CD4-positive, alpha-beta T cell treated with Interleukin-6 for 4 hours (primary cell): ENCODE measurements around the gene RP2.

Experiments
- DNase-seq: peaks from one replicate; pipeline ENCODE4 v3.0.0-alpha.2; 2020; ENCODE audit warnings: mixed read lengths

The RP2 gene

GRCh38 chrX:46836701-46837557, at the start of gene RP2:
RP2 (plus strand) TSS chrX:46837043; CDS start chrX:46837101, 58 bp downstream.
- DNase-seq, result peak; percentile 86

DNA sequence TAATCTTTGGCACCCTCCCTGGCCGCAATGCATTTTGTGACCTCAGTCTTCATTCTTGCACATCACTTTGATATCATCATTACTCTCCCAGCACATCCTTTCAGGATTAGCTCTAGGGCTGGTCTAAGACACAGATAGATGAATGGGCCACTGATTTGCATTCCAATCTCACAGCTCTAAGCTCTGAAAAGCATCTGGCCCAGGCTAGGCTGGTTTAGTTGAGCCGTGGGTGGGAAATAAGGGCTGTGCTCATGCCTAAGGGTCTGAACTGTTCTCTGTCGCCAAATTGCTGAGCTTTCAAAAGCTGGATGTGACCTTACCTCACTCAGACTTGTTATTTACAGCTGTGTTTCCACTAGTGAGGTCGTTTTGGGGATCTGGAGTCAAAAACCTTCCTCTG, 47.9 kb upstream of the RP2 start:
- DNase-seq, result no peak

DNA sequence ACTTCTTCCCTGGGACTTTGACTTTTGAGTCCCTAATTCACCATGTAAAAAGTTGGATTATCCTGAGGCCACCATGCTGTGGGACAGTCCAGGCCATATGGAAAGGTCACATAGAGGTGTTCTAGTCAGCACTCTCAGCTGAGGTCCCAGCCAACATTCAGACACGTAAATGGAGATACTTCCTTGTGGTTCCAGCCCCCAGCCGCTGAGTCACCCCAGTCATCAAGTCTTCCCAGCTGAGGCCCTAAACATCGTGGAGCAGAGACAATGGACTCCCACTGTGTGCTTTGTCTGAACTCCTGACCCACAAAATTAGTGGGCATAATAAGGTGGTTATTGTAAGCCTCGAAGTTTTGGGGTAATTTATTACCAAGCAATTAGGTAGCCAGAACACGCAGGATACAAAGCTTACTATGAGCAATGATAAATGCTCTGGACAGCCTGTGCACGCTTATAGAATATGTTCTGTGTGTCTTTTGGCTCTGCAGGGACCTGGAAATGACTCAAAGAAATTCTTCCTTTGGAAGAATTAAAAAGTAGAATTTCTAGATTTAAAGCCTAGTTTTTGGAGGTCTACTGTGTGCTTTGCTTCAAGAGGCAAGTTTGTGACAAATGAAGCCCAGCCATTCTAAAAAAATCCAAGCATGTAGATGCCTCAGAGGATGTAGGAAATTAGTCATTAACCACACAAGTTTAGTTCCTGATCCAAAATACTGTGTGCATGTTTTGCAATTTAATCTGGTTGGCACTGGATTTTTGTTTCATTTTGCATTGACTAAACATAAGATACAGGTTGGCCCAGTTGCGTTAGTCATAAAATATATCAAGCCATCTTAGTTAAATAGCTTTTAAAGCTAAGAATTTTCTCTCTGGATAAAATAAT, 44.7 kb upstream of the RP2 start:
- DNase-seq, result peak; percentile 9

- no peak for DNase-seq
Observed at GRCh38 chrX:46792810-46793188, 44.0 kb upstream of the RP2 start.

DNA sequence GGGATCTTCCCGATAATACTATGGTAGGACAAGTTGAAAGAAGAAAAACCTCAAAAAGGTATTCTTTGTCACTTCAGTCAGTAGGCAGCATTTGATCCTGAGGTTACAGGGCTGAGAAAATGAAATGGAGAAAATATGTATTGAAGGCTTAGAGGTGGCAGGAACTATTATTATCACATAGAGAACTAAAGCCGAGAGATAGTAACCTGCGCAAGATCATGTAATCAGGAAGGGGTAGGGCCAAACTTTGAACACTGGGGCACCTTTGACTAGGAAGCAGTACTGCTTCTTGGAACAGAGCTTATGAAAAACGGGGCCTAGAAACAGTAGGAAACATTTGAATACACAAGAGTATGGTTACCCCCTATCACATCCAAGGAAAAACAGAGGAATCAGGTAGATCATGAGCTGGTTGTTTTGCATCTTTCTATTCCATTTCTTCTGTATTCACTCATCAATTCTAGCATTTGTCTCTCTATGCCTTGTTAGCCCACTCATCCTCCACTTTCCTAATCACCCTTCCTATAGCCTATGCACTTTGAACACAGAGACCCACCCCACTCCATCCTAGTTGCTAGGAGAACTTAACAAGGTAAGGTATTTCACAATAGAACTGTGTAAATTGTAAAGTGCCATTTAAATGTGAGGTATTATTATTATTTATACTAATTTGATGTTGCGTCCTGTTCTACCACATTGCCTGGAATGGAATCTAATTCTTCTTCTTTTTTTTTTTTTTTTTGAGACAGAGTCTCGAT, 43.3 kb upstream of the RP2 start:
- no peak for DNase-seq

DNA sequence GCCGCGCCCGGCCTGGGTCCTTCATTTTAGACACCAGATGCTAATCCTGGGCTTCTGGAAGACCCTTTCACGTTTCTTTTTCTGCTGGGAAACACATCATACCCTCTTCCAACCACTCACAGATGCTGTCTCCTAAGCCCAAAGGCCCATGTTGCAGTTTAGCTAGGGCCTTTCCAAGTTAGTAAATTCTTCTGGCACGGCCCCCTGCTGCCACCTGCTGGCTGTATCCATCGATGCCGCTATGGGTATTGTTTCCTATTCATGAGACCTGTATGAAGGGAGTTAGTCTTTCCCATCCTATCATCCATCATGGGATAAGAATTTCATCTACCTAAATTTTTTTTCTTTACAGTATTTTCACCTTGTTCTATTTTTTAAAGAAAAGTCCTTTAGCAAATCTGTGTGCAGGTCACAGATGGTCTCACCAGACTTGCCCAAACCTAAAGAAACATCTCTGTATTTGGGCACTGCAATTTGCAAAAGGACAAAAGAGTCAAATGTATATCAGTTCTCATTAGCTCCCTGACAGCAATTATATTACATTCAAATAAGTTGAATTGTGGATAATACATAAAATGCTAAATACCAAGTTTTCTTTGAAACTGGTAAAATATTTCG, 40.2 kb upstream of the RP2 start:
- peak; percentile 76 for DNase-seq

GRCh38 chrX:46803140-46803539, 33.7 kb upstream of the RP2 start:
- DNase-seq, result no peak

- no peak for DNase-seq
Observed at GRCh38 chrX:46805270-46805669, 31.6 kb upstream of the RP2 start.

- no peak for DNase-seq
Observed at GRCh38 chrX:46811121-46811520, 25.7 kb upstream of the RP2 start.

GRCh38 chrX:46812445-46812844, 24.4 kb upstream of the RP2 start:
- DNase-seq, result no peak

GRCh38 chrX:46814966-46815365, 21.9 kb upstream of the RP2 start:
- no peak for DNase-seq

DNA sequence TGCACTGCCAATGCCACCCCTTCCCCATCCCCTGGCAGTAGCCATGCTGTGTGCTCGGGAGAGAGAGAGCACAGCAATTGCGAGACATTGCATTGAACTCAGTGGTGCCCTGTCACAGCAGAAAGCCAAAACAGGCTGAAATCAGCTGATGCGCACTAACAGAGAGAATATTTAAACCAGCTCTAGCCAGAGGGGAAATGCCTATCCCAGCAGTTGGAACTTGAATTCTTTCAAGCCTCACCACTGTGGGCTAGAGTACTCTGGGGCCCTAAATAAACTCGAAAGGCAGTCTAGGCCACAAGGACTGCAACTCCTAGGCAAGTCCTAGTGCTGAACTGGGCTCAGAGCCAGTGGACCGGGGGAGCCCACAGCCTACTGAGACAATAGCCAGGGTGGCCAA, 17.7 kb upstream of the RP2 start:
- no peak for DNase-seq

DNA sequence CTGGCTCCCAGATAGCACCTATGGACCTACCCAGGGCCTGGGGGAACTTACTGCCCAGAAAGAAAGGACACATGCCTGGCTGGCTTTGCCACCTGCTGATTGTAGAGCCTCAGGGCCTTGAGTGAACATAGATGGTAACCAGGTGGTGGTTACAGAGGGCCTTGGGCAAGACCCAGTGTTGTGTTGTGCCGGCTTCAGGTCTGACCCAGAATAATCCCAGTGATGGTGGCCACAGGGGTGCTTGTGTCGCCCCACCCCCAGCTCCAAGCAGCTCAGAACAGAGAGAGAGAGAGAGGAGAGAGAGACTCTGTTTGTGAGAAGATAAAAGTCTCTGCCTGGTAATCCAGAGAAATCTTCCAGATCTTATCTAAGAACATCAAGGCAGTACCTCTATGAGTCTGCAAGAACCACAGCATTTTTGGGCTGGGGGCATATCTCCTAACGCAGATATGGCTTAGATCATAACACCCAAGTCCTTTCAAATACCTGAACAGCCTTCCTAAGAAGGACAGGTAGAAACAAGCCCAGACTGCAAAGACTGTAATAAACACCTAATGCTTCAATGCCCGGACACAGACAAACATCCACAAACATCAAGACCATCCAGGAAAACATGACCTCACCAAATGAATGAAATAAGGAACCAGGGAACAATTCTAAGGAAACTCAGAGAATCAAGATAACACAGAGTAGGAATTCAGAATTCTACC, 16.3 kb upstream of the RP2 start:
- no peak for DNase-seq

- no peak for DNase-seq
Observed at GRCh38 chrX:46823481-46823880, 13.4 kb upstream of the RP2 start.

GRCh38 chrX:46831765-46832327, 5.0 kb upstream of the RP2 start:
- DNase-seq, result no peak

- peak; percentile 3 for DNase-seq
Observed at GRCh38 chrX:46837558-46838485, 979 bp downstream of the RP2 start.

DNA sequence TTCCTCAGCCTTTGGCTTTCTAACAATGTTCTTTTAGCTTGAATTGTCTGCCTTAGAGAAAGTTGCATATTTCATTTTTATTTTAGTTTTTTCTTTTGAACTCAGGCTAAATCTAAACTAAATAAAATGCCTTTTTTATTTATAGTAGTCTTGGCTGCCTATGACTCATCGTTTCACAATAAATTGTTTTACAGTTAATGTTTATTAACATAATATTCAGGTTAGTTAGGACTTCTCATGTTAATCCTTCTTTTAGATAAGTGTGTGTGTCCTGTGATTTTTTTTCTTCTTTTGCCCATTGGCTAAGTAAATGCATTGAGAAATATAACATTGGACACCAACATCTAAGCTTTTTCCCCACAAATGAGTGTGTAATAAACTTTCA, 1.6 kb downstream of the RP2 start:
- DNase-seq, result no peak

GRCh38 chrX:46838974-46839480, 2.2 kb downstream of the RP2 start:
- DNase-seq, result no peak

GRCh38 chrX:46840946-46841345, 4.1 kb downstream of the RP2 start:
- DNase-seq, result no peak

GRCh38 chrX:46841346-46841745, 4.5 kb downstream of the RP2 start:
- no peak for DNase-seq
